Right lobe of liver (tissue), 6 donors: Measurements from ENCODE around the gene UQCR11. TPM values are rescaled to one million over a fixed set of nuclear protein-coding genes. Genes with fewer than 3 reads are reported as not detected.
A peak's percentile ranks its signal among the peaks of the same experiment; 100 is the strongest.

ENCODE experiments used
- ATAC-seq, 4 donors: fragments of 200-7000 bp; cut with Tn5 transposase; one replicate each; pipeline ENCODE4 v1.9.1; 2020; ENCODE audit warnings: mild to moderate bottlenecking in 4 of 4, moderate library complexity in 4 of 4
- DNase-seq, 3 donors: peaks; one replicate each; pipeline ENCODE4 v3.0.0-alpha.2; 2020
- H3K27ac ChIP-seq, 3 donors: fragments of 200-600 bp; one replicate each; pipeline ENCODE4 v1.8.0; 2022
- H3K27me3 ChIP-seq, 2 donors: fragments of 200-600 bp; one replicate each; pipeline ENCODE4 v1.8.0; 2022
- H3K36me3 ChIP-seq, 4 donors: fragments of 200-600 bp; sonication (generic) in 1 of 4; one replicate each; pipeline versions ENCODE4 v1.5.1 to v1.8.0; 2017 to 2022; ENCODE audit warnings: control low read depth in 1 of 4
- H3K4me1 ChIP-seq, 4 donors: fragments of 200-600 bp; sonication (generic) in 1 of 4; one replicate each; pipeline versions ENCODE4 v1.5.1 to v1.8.0; 2017 to 2022; ENCODE audit warnings: control low read depth in 1 of 4
- H3K4me3 ChIP-seq, 3 donors: fragments of 200-600 bp; one replicate each; pipeline ENCODE4 v1.8.0; 2022
- H3K9me3 ChIP-seq, 4 donors: fragments of 200-600 bp; sonication (generic) in 1 of 4; one replicate each; pipeline versions ENCODE4 v1.5.1 to v1.8.0; 2017 to 2022; ENCODE audit warnings: control low read depth in 1 of 4
- POLR2A ChIP-seq: fragments of 450-650 bp; IDR thresholded peaks from one replicate; pipeline ENCODE4 v1.6.1; 2017; ENCODE audit warnings: antibody characterized with exemption, mild to moderate bottlenecking
- WGBS: methylation state at CpG from one replicate; pipeline ENCODE4 v1.1.6; 2018; ENCODE audit warnings: low coverage, low lambda C conversion rate; ENCODE audit not compliant: insufficient coverage; ENCODE audit errors: missing lambda C conversion rate; 5-methylcytosine and 5-hydroxymethylcytosine counted together
- intact Hi-C, 2 donors: fragments of 100-400 bp; cut with DNase I; formaldehyde crosslinking; loops; one replicate each; pipeline versions ENCODE4 v1.11.2 to v1.14.1; 2022
- total RNA-seq, 6 experiments: library from RNA; depleted of rRNA in 2 of 6; stranded (reverse); fragments of >200 nt in 2 of 6; fragmentation: NEBNext Ultra II Directional in 3 of 6; extraction: Animal tissue kit (Norgen Biotek cat#: 25700) in 3 of 6; gene quantifications; one replicate each; pipeline versions ENCODE4 v1.1.0 to v1.2.4, GENCODE V29; 2016 to 2023
- TF ChIP-seq, protein P1 (sequence below), 4 donors: fragments of 200-600 bp in 3 of 4; fragments of 450-650 bp in 1 of 4; IDR thresholded peaks; one replicate each; pipeline versions ENCODE4 v1.5.1 to v1.8.0; 2016 to 2022; ENCODE audit warnings: antibody characterized with exemption in 4 of 4, mild to moderate bottlenecking in 2 of 4
- donor health status: DM: no; HTN: yes; CAD: no.
- donor health status: DM: no; HTN: no; CAD: no.
- donor health status: DM: no; HTN: no; CAD: no.
- donor health status: DM: no; HTN: yes; CAD: no.
- donor health status: DM: no; HTN: yes; CAD: no.

UQCR11 gene
- total RNA-seq, 6 experiments from 2014 or later, result 59.6 to 202 (median 172) TPM

DNA sequence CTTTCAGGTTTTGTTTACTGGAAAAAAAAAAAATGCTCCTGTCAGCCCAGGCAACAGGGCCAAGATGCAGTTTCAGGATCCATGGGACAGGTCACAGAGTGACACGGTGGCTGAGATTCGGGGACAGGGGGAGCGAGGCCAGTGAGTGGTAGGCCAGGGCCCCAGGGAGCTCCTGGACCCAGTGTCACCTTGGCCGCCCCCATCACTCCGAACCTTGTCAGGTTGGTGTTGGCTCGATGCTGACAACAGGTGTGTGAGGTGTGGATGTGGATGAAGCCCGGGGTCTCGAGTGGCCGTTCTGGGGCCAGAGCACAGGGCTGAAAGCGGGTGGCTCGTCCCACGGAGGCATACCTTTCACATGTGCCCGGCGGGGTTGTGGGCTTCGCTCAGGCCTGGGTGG is 6.1 kb upstream of the UQCR11 start:
- Histone ChIP-seq H3K4me1 (peaks cover 0 to 4% (median 1%) of the 10 kb centered on the region in 4 donors), H3K27me3 (no peaks in the 10 kb centered on the region), H3K9me3 (no peaks in the 10 kb centered on the region), H3K27ac (no peak overlapping the region), H3K4me3 (no peak overlapping the region), H3K36me3 (peaks cover 0 to 11% (median 0%) of the 10 kb centered on the region in 4 donors)
- TF ChIP-seq, protein P1, sequence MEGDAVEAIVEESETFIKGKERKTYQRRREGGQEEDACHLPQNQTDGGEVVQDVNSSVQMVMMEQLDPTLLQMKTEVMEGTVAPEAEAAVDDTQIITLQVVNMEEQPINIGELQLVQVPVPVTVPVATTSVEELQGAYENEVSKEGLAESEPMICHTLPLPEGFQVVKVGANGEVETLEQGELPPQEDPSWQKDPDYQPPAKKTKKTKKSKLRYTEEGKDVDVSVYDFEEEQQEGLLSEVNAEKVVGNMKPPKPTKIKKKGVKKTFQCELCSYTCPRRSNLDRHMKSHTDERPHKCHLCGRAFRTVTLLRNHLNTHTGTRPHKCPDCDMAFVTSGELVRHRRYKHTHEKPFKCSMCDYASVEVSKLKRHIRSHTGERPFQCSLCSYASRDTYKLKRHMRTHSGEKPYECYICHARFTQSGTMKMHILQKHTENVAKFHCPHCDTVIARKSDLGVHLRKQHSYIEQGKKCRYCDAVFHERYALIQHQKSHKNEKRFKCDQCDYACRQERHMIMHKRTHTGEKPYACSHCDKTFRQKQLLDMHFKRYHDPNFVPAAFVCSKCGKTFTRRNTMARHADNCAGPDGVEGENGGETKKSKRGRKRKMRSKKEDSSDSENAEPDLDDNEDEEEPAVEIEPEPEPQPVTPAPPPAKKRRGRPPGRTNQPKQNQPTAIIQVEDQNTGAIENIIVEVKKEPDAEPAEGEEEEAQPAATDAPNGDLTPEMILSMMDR (IDR thresholded peaks at IDR 0.05), result no peak
- TF ChIP-seq POLR2A, result no peak
- DNase-seq (no peak), ATAC-seq (no peak)
- intact Hi-C loops, result no loop called here
- WGBS, result 100% methylated on average over 3 of the region's 15 CpGs

DNA sequence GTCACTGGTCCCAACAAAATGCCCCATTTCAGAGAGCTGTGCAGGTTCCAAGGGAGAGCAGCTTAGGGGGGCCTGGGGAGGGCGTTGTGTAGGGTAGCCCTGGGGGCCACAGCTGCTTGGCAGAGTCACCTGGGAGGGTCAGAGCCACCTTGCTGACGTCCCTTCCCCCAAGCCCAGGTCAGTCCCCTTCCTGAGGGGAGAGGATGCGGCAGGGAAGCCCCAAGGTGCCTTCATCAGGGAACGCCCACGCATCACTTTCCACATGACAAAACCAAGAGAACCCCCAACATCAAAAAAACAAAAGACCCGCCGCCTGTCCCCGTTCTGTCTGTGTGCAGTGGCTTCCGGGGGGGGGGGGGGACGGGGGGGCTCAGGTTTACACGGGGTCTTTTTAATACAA is 5.3 kb upstream of the UQCR11 start:
- Histone ChIP-seq H3K27me3 (no peaks in the 10 kb centered on the region), H3K36me3 (peaks cover 0 to 11% (median 0%) of the 10 kb centered on the region in 4 donors), H3K9me3 (no peaks in the 10 kb centered on the region), H3K27ac (no peak overlapping the region), H3K4me3 (no peak overlapping the region), H3K4me1 (peaks cover 0 to 9% (median 4%) of the 10 kb centered on the region in 4 donors)
- ATAC-seq (no peak), DNase-seq (no peak)
- 85% methylated on average over 7 of the region's 11 CpGs for WGBS
- TF ChIP-seq, protein P1 (IDR thresholded peaks at IDR 0.05), result no peak
- no peak for TF ChIP-seq POLR2A
- intact Hi-C loops, result no loop called here

DNA sequence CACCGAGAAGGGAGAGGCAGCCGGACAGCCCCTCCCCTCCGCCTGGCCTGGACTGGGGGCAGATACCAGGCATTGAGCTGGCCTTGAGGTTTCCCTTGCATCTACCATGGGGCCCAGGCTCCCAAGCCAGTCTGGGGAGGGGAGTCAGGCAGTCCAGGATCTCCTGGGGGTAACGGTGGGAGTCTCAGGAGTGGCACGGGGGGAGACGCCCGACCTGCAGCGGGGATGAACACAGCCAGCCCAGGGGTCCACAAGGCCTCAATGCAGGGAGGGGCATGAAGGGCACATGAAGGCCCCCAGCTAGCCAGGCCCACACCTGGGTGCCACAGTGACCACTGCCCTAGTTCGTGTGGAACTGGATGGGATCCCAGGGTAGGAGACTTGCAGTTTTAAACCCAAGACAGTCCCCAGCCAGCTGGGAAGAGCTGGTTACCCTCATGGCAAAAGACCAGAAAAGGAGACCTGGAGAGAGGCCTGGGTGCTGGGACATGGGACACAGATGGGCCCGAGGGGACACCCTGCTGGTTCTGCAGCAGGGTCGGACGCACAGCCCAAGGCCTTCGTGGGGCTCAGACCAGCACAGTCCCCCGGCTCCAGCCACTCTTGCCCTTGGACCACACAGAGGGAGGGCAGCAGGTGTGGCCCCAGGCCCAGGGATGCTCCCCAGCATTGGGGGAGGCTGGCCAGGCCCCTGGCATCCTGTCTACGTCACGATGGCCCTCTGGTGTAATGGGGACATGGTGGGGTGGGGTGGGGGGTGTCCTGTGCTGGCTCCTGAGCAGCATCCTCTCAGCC is 4.6 kb upstream of the UQCR11 start:
- H3K27ac ChIP-seq, result no peak overlapping the region

DNA sequence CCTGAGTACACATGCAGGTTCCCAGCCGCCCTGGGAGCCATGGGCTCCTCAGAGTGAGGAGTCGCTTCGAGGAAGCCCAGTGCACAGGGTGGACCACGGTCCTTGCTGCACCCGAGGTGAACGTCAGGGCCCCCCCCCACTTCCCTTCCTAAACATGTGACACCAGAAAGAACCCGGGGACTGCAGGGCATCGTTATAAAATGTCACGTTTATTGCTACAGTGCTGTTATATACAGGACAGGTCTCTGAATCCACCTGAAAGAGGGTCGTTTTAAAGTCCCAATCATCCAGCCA is 3.8 kb upstream of the UQCR11 start:
- 69% methylated on average over 4 of the region's 10 CpGs for WGBS
- ATAC-seq (no peak), DNase-seq (no peak)
- H3K36me3 ChIP-seq, result peaks cover 0 to 11% (median 0%) of the 10 kb centered on the region in 4 donors
- peaks cover 0 to 13% (median 4%) of the 10 kb centered on the region in 4 donors for H3K4me1 ChIP-seq
- no peaks in the 10 kb centered on the region for H3K9me3 ChIP-seq
- no peaks in the 10 kb centered on the region for H3K27me3 ChIP-seq
- TF ChIP-seq POLR2A, result no peak
- TF ChIP-seq, protein P1 (IDR thresholded peaks at IDR 0.05), result no peak
- intact Hi-C loops, result no loop called here
- no peak overlapping the region for H3K27ac ChIP-seq
- no peak overlapping the region for H3K4me3 ChIP-seq

More for the DNA sequence above, 4.6 kb upstream of the UQCR11 start:
- Histone ChIP-seq H3K36me3 (peaks cover 0 to 11% (median 0%) of the 10 kb centered on the region in 4 donors), H3K27me3 (no peaks in the 10 kb centered on the region), H3K4me3 (no peak overlapping the region), H3K4me1 (peaks cover 0 to 9% (median 4%) of the 10 kb centered on the region in 4 donors), H3K9me3 (no peaks in the 10 kb centered on the region)
- intact Hi-C loops, result no loop called here
- WGBS, result 92% methylated on average over 2 of the region's 16 CpGs
- DNase-seq, result peak in 1 of 3 donors; percentile 53
- TF ChIP-seq, protein P1 (IDR thresholded peaks at IDR 0.05), result no peak
- no peak for TF ChIP-seq POLR2A
- no peak for ATAC-seq
